Measurements from ENCODE around the gene DDIT3.
"Not testable (repeated sequence)": the region's sequence is repeated elsewhere in the genome, so short reads cannot be mapped to it uniquely, and the experiment has no call there.

DDIT3 gene

GRCh38 chr12:57500213-57500612 is 20.1 kb downstream of the DDIT3 start:
- Histone ChIP-seq H3K9ac (ENCODE audit: low read length) (no peak overlapping the region), H3K9me3 (ENCODE audit: control insufficient read depth, low read length) (no peaks in the 10 kb centered on the region), H3K4me3 (ENCODE audit: low read length) (no peak overlapping the region), H3K27me3 (replicated peaks; ENCODE audit: control insufficient read depth, insufficient read depth, low read length) (no peaks in the 10 kb centered on the region), H3K4me1 (ENCODE audit: control insufficient read depth, insufficient read depth, low read length) (no peaks in the 10 kb centered on the region), H3K36me3 (ENCODE audit: control insufficient read depth, insufficient read depth, low read length, severe bottlenecking) (peaks cover 82% of the 10 kb centered on the region)
- DNase-seq (ENCODE audit: low read depth) = no peak

DNA sequence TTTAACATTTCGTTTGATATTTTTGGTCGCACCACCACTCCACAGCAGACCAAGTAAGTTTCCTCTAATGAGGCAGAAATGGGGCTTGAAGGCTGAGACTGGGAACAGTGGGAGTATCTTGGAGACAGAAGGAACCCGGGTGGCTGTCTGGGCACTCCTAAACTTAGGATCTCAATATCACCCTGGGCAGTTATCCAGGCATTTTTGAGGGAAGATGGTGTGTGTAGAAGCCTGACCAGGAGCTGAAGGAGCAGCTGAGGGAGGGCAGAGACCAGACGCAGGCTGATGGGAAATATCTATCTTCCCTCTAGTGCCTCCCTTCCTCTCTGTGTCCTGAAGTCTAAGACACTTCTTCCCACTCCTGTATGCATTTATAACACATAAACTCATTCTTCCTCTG is 21.7 kb downstream of the DDIT3 start:
- no peaks in the 10 kb centered on the region for H3K4me1 ChIP-seq (ENCODE audit: control insufficient read depth, insufficient read depth, low read length)
- H3K36me3 ChIP-seq (ENCODE audit: control insufficient read depth, insufficient read depth, low read length, severe bottlenecking) = peaks cover 69% of the 10 kb centered on the region
- no peak overlapping the region for H3K4me3 ChIP-seq (ENCODE audit: low read length)
- no peaks in the 10 kb centered on the region for H3K27me3 ChIP-seq (replicated peaks; ENCODE audit: control insufficient read depth, insufficient read depth, low read length)
- H3K9ac ChIP-seq (ENCODE audit: low read length) = no peak overlapping the region
- DNase-seq (ENCODE audit: low read depth) = no peak
- no peaks in the 10 kb centered on the region for H3K9me3 ChIP-seq (ENCODE audit: control insufficient read depth, low read length)

DNA sequence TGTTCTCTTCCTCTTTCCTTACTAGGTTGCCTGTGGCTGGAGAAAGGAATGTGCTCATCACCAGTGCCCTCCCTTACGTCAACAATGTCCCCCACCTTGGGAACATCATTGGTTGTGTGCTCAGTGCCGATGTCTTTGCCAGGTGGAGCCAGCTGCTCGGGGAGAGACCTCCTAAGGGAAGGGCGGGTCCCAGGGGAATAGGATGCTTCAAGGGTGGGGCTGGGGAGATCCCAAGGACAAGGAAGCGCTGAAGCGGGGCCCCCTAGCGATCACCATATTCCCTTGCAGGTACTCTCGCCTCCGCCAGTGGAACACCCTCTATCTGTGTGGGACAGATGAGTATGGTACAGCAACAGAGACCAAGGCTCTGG is 22.2 kb downstream of the DDIT3 start:
- H3K9me3 ChIP-seq (ENCODE audit: control insufficient read depth, low read length) = no peaks in the 10 kb centered on the region
- no peaks in the 10 kb centered on the region for H3K4me1 ChIP-seq (ENCODE audit: control insufficient read depth, insufficient read depth, low read length)
- no peak overlapping the region for H3K4me3 ChIP-seq (ENCODE audit: low read length)
- H3K36me3 ChIP-seq (ENCODE audit: control insufficient read depth, insufficient read depth, low read length, severe bottlenecking) = peaks cover 65% of the 10 kb centered on the region
- H3K27me3 ChIP-seq (replicated peaks; ENCODE audit: control insufficient read depth, insufficient read depth, low read length) = no peaks in the 10 kb centered on the region
- no peak for DNase-seq (ENCODE audit: low read depth)
- no peak overlapping the region for H3K9ac ChIP-seq (ENCODE audit: low read length)

DNA sequence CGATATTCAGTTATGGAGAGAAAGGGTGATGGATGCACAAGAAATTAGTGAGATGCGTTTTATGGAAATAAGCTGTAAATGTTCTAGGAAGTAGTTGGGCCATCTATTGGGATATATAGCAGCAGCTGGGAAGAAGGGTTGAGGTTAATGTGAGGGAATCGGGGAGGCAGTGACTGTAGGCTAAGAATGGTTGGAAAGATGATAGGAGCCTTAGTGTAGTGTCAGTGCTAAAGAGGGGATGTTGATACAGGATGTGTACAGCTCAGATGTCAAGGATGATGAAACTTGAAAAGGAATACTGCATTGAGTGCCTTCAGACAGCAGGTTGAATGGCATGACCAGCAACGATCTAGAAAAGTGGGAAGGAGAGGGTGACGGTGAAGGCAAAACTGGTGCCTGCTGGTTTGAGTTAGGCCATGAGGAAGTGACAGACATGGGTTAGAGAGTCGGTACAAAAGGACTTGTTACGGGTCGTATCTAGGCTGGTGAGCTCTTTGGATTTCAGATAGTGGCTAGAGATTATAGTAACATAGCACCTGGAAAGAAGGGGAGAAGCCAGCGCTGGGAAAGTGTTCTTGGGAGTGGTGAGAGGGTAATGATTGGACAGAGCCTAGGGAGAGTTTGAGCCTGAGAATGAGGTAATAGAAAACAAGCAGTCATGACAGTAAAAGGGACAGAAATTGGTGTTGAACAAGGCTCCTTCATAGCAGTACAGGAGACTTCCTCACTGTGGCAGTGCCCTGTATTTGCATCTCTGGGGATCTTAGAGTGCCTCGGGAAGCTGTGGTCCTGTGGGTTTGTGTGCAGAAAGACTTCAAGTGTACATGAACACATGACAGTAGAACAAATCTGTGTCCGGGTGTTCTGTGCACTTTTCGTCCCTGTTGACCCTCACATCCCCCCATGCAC is 22.8 kb downstream of the DDIT3 start:
- Histone ChIP-seq H3K4me1 (ENCODE audit: control insufficient read depth, insufficient read depth, low read length) (no peaks in the 10 kb centered on the region), H3K36me3 (ENCODE audit: control insufficient read depth, insufficient read depth, low read length, severe bottlenecking) (peaks cover 64% of the 10 kb centered on the region)
- no peak for DNase-seq (ENCODE audit: low read depth)

GRCh38 chr12:57496822-57497221 is 23.5 kb downstream of the DDIT3 start:
- no peaks in the 10 kb centered on the region for H3K27me3 ChIP-seq (replicated peaks; ENCODE audit: control insufficient read depth, insufficient read depth, low read length)
- no peak overlapping the region for H3K4me3 ChIP-seq (ENCODE audit: low read length)
- H3K36me3 ChIP-seq (ENCODE audit: control insufficient read depth, insufficient read depth, low read length, severe bottlenecking) = peaks cover 63% of the 10 kb centered on the region
- no peaks in the 10 kb centered on the region for H3K4me1 ChIP-seq (ENCODE audit: control insufficient read depth, insufficient read depth, low read length)
- no peak for DNase-seq (ENCODE audit: low read depth)
- no peaks in the 10 kb centered on the region for H3K9me3 ChIP-seq (ENCODE audit: control insufficient read depth, low read length)
- no peak overlapping the region for H3K9ac ChIP-seq (ENCODE audit: low read length)

More for the DNA sequence above, 22.8 kb downstream of the DDIT3 start:
- H3K9me3 ChIP-seq (ENCODE audit: control insufficient read depth, low read length) = no peaks in the 10 kb centered on the region
- H3K9ac ChIP-seq (ENCODE audit: low read length) = no peak overlapping the region
- H3K4me3 ChIP-seq (ENCODE audit: low read length) = no peak overlapping the region
- no peaks in the 10 kb centered on the region for H3K27me3 ChIP-seq (replicated peaks; ENCODE audit: control insufficient read depth, insufficient read depth, low read length)

GRCh38 chr12:57495051-57495701 is 25.1 kb downstream of the DDIT3 start:
- H3K4me3 ChIP-seq (ENCODE audit: low read length); H3K4me1 ChIP-seq (ENCODE audit: control insufficient read depth, insufficient read depth, low read length); DNase-seq (ENCODE audit: low read depth); H3K9ac ChIP-seq (ENCODE audit: low read length); H3K9me3 ChIP-seq (ENCODE audit: control insufficient read depth, low read length); H3K27me3 ChIP-seq (replicated peaks; ENCODE audit: control insufficient read depth, insufficient read depth, low read length): not testable (repeated sequence)
- peaks cover 63% of the 10 kb centered on the region for H3K36me3 ChIP-seq (ENCODE audit: control insufficient read depth, insufficient read depth, low read length, severe bottlenecking)

DNA sequence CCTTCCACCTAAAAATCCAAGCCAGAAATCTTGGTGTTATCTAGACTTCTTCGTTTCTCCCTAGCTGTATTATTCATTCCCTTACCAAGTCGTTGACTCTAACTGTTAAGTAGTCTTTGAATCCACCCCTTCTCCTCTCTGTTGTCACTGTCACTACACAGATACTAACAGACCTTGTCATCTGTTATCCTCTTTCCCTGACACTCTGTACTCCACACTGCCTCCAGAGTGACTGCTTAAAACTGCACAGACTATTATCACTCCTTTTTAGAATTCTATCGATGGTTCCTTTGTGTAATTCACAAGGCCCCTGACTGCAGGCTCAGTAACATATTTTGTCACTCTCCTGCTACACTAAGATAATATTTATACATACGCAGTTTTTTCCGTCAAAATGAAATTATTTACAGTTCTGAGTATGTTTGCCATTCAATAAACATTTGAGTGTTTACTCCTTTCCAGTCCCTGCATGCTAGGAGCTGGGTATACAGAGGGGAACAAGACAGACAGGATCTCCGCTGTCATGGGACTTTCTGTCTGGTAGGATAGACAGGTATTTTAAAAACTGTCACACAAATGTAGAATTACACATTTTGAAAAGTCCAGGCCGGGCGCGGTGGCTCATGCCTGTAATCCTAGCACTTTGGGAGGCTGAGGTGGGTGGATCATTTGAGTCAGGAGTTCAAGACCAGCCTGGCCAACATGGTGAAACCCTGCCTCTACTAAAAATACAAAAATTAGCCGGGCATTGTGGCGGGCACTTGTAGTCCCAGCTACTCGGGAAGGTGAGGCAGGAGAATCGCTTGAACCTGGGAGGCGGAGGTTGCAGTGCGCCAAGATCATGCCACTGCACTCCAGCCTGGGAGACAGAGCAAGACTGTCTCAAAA is 28.7 kb downstream of the DDIT3 start:
- Histone ChIP-seq H3K9ac (ENCODE audit: low read length) (no peak overlapping the region), H3K27me3 (replicated peaks; ENCODE audit: control insufficient read depth, insufficient read depth, low read length) (no peaks in the 10 kb centered on the region), H3K4me1 (ENCODE audit: control insufficient read depth, insufficient read depth, low read length) (peaks cover 9% of the 10 kb centered on the region), H3K9me3 (ENCODE audit: control insufficient read depth, low read length) (no peaks in the 10 kb centered on the region), H3K36me3 (ENCODE audit: control insufficient read depth, insufficient read depth, low read length, severe bottlenecking) (peaks cover 47% of the 10 kb centered on the region), H3K4me3 (ENCODE audit: low read length) (no peak overlapping the region)
- DNase-seq (ENCODE audit: low read depth) = no peak

- no peak overlapping the region for H3K4me3 ChIP-seq (ENCODE audit: low read length)
- peaks cover 9% of the 10 kb centered on the region for H3K4me1 ChIP-seq (ENCODE audit: control insufficient read depth, insufficient read depth, low read length)
- peaks cover 44% of the 10 kb centered on the region for H3K36me3 ChIP-seq (ENCODE audit: control insufficient read depth, insufficient read depth, low read length, severe bottlenecking)
- no peak for DNase-seq (ENCODE audit: low read depth)
- no peaks in the 10 kb centered on the region for H3K9me3 ChIP-seq (ENCODE audit: control insufficient read depth, low read length)
- H3K27me3 ChIP-seq (replicated peaks; ENCODE audit: control insufficient read depth, insufficient read depth, low read length) = no peaks in the 10 kb centered on the region
- no peak overlapping the region for H3K9ac ChIP-seq (ENCODE audit: low read length)
Measured at GRCh38 chr12:57490126-57490525, 30.2 kb downstream of the DDIT3 start.

GRCh38 chr12:57489157-57489641 is 31.1 kb downstream of the DDIT3 start:
- Histone ChIP-seq H3K27me3 (replicated peaks; ENCODE audit: control insufficient read depth, insufficient read depth, low read length) (no peaks in the 10 kb centered on the region), H3K4me3 (ENCODE audit: low read length) (peak overlapping the region; percentile 90), H3K9me3 (ENCODE audit: control insufficient read depth, low read length) (no peaks in the 10 kb centered on the region), H3K4me1 (ENCODE audit: control insufficient read depth, insufficient read depth, low read length) (peaks cover 9% of the 10 kb centered on the region), H3K9ac (ENCODE audit: low read length) (peak overlapping the region; percentile 91), H3K36me3 (ENCODE audit: control insufficient read depth, insufficient read depth, low read length, severe bottlenecking) (peaks cover 43% of the 10 kb centered on the region)
- no peak for DNase-seq (ENCODE audit: low read depth)

DNA sequence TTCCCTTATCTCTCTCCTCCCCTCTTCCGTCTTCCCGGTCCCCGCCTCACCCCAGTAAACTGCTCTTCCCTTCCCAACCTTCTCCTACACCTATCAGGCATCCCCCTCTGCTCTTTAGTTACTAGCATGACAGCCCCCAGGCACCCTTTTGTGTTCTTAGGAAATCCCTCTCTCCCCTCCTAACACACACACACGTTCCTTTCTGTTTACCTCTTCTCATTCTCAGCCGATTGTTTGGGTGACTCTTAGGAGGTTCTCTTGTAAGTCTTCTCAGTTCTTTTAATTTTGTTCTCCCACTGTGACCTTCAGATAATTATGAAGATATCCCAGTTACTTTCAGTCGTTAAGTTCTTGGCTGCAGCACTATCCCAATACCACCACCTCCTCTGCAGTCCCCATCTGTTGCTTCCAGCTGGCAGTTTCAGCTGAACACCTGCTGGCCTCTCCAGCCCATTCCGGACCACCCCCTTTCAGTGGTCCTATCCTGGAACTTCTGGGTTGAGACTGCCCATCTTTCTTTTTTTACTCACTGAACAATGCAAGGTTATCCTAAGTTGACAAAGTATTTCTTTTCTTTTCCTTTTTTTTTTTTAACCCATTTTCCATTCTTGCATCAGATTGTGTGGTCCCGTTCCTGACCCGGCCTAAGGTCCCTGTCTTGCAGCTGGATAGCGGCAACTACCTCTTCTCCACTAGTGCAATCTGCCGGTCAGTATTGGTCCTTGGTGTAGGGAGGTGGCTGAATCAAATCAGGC is 31.7 kb downstream of the DDIT3 start:
- DNase-seq (ENCODE audit: low read depth) = peak; percentile 42
- H3K4me1 ChIP-seq (ENCODE audit: control insufficient read depth, insufficient read depth, low read length) = peaks cover 9% of the 10 kb centered on the region
- H3K9ac ChIP-seq (ENCODE audit: low read length) = peak overlapping the region; percentile 91
- H3K36me3 ChIP-seq (ENCODE audit: control insufficient read depth, insufficient read depth, low read length, severe bottlenecking) = peaks cover 40% of the 10 kb centered on the region
- H3K9me3 ChIP-seq (ENCODE audit: control insufficient read depth, low read length) = no peaks in the 10 kb centered on the region
- peak overlapping the region; percentile 90 for H3K4me3 ChIP-seq (ENCODE audit: low read length)
- H3K27me3 ChIP-seq (replicated peaks; ENCODE audit: control insufficient read depth, insufficient read depth, low read length) = no peaks in the 10 kb centered on the region
